Gastroesophageal sphincter (tissue), 3 donors: Measurements from ENCODE around the gene CHRM5.

Experiments used
- EP300 ChIP-seq: sonication (generic); formaldehyde crosslinking; IDR thresholded peaks from one replicate; pipeline ENCODE4 v1.6.1; 2017; ENCODE audit warnings: antibody characterized with exemption, mild to moderate bottlenecking
- TF ChIP-seq, protein P1 (sequence below), 4 experiments: fragments of 200-600 bp in 2 of 4; fragments of 450-650 bp in 2 of 4; sonication (generic) in 1 of 4; IDR thresholded peaks; one replicate each; pipeline ENCODE4 v1.5.1; 2017 to 2019; ENCODE audit warnings: antibody characterized with exemption in 4 of 4, mild to moderate bottlenecking in 2 of 4, moderate library complexity in 2 of 4

GRCh38 chr15:33987444-33987843 lies 19.1 kb downstream of the CHRM5 start:
- TF ChIP-seq, protein P1, sequence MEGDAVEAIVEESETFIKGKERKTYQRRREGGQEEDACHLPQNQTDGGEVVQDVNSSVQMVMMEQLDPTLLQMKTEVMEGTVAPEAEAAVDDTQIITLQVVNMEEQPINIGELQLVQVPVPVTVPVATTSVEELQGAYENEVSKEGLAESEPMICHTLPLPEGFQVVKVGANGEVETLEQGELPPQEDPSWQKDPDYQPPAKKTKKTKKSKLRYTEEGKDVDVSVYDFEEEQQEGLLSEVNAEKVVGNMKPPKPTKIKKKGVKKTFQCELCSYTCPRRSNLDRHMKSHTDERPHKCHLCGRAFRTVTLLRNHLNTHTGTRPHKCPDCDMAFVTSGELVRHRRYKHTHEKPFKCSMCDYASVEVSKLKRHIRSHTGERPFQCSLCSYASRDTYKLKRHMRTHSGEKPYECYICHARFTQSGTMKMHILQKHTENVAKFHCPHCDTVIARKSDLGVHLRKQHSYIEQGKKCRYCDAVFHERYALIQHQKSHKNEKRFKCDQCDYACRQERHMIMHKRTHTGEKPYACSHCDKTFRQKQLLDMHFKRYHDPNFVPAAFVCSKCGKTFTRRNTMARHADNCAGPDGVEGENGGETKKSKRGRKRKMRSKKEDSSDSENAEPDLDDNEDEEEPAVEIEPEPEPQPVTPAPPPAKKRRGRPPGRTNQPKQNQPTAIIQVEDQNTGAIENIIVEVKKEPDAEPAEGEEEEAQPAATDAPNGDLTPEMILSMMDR (IDR thresholded peaks at IDR 0.05): no peak
- no peak for TF ChIP-seq EP300
